DMS53 treated with DMSO at 0.1 percent for 48 hours (cell line): Measurements from ENCODE around the gene QRFP.

Experiments used
- DNase-seq: peaks from one replicate; lab custom pipeline; 2025; ENCODE audit not compliant: unreplicated experiment; lab: John Stamatoyannopoulos, UW

Gene QRFP

GRCh38 chr9:130872093-130872492 lies 24.5 kb downstream of the QRFP start:
- no peak for DNase-seq

GRCh38 chr9:130871395-130872062 lies 25.1 kb downstream of the QRFP start:
- DNase-seq, result no peak

DNA sequence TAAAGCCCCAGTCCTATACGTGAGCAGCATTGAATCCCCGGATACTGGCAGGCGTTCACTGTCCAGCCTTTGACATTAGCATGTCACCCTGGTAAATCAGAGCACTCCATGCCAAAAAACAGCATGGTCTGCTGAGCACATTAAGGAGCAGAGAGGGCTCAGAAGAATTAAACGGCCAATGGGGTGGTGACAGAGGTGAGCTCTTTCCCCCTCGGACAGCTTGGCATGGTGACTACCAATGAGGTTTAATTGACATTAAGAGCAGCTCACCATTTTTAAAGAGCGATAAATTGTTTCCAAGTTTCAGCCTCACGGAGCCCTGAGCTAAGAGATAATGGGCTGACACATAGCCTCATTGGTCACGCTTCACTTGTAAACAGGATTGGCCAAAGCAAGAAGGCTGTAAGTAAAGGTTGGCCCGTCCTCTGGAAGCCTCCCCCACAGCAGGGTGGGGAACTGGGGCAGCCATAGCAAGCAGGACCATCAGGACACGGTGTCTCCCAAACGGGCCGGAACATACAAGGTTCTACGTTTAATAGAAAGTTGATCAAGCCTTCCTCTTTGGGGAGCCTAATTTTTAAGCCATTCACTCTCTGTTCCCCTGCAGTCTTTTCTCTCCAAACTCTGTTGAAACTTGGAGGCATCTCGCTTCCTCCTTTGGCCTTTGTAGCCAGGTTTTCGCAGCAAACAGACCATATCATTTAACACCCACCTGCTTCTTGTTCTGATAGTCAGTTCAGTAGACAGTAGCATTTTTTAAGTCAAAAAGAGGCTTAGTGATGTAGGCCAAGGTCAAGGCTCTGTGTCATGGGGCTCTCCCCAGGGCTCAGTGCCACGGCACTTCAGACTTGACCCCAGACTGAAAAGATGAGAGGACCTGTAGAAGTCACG lies 25.9 kb downstream of the QRFP start:
- DNase-seq, result no peak

DNA sequence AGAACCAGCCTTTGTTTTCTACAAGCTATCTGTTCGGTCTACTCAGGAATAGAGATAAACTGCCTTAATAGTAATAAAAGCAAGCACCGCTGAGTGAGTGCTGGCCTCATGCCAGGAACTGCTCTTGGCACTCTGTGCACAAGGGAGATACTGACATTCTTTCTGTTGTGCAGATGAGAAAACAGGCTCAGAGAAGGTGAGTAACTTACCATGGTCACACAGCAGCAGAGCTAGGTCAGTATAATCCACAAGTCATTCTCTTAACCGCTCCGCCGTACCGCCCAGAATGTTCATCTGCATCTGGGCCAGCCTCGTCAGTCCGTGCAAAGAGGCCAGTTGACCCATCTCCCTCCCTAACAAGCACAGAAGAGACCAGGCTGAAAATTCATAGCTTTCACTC lies 27.4 kb downstream of the QRFP start:
- DNase-seq, result no peak

GRCh38 chr9:130868230-130868629 lies 28.4 kb downstream of the QRFP start:
- no peak for DNase-seq

GRCh38 chr9:130867556-130867955 lies 29.1 kb downstream of the QRFP start:
- no peak for DNase-seq

GRCh38 chr9:130866474-130866965 lies 30.1 kb downstream of the QRFP start:
- DNase-seq, result peak; percentile 89

DNA sequence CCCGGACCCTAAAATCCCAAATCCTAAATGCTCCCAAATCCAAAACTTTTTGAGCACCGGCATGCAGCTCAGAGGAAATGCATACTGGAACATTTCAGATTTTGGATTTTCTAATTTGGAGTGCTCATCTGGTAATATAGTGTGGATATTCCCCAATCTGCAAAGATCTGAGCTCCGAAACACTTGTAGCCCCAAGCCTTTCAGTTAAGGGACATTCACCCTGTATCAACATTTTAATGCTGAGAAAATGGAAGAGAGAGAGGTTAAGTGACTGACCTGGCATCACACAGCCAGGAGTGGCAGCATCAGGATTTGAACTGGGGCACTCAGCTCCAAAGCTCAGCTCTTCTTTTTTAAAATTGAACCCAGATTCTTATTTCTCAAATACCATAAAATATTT lies 30.7 kb downstream of the QRFP start:
- DNase-seq, result no peak

- DNase-seq, result no peak
Measured at GRCh38 chr9:130864541-130864940, 32.1 kb downstream of the QRFP start.

- no peak for DNase-seq
Measured at GRCh38 chr9:130862747-130863146, 33.9 kb downstream of the QRFP start.

GRCh38 chr9:130862217-130862616 lies 34.4 kb downstream of the QRFP start:
- no peak for DNase-seq

GRCh38 chr9:130861372-130862180 lies 35.0 kb downstream of the QRFP start:
- no peak for DNase-seq

- DNase-seq, result no peak
Measured at GRCh38 chr9:130860458-130861316, 35.9 kb downstream of the QRFP start.

GRCh38 chr9:130858739-130859705 lies 37.6 kb downstream of the QRFP start:
- no peak for DNase-seq

DNA sequence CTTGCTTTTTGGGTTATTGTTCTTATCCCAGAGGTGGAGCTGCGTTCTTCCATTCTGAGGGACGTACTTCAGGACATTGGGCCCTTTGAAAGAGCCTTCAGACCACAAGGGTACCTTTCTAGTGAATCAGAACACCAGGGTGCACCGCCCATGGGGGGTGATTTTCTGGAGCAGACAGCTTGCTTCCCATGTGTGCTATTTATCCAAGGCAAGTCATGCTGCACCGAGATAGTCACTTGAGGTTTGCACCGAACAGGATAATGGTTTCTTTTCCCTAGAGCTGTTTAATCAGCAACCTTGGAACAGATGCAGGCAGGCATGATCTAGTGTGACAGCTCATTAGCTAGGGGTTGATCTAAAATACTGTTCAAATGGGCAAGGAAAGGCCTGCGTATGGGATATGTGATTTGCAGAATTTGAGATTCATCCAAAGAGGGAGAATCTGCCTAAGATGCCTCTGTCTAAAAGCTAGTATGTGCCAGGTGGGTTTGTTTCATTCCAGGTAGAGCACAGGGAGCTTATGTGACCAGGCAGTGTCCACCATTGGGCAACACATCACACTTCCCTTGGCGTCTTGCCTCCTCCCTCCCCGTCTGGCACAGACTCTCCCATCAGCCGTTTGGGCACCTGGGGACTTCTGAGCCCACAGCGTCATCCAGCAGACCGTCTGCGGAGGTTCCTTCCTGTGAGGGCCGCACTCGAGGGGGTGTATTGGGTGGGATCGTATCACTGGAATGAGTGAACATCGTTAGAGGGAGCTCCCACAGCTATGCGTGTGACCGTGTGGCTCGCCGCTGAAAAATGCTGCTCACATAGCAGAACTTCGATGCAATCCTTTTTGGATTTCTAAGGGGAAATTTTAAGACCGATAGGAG lies 38.5 kb downstream of the QRFP start:
- DNase-seq, result no peak

DNA sequence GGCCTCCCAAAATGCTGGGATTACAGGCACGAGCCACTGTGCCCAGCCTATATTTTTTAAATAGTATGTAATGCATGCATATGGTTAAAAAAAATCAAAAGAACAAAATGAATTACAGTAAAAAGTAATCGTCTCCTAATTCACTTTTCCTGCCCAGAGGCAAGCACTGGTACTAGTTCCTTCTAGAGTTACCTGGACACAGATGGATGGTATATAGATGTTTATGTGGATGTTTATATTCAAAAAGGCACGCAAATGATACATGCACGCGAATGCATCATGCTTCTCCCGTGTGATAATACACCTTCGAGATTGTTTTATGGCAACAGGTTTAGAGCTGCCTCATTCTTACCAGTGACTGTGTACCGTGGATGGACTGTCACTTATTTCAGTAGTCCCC lies 40.1 kb downstream of the QRFP start:
- no peak for DNase-seq

DNA sequence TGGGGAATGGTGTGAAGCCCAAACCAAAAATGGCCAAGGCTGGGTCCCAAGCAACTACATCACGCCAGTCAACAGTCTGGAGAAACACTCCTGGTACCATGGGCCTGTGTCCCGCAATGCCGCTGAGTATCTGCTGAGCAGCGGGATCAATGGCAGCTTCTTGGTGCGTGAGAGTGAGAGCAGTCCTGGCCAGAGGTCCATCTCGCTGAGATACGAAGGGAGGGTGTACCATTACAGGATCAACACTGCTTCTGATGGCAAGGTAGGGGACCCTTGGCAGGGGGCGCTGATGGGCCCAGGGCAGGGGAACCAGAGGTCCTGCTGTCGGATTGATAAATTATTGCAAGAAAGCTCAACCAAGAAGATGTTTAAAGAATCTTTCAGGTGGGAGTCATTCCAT lies 41.8 kb downstream of the QRFP start:
- no peak for DNase-seq

DNA sequence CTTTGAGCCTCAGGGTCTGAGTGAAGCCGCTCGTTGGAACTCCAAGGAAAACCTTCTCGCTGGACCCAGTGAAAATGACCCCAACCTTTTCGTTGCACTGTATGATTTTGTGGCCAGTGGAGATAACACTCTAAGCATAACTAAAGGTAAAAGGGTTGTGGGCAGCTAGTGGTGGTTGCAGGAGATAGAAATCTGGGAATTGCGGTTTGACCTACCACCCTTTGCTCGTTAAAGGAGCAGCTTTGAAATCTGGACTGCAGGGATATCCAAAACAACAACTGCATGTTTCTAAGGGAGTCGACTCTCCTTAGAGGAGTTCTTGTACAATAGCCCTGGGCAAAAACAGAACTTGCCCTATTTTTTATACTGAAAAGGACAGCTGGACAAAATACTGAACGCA lies 42.5 kb downstream of the QRFP start:
- DNase-seq, result no peak
